HS-5 (cell line): ENCODE data around the gene MON1B.
"Not testable (repeated sequence)": the region's sequence is repeated elsewhere in the genome, so short reads cannot be mapped to it uniquely, and the experiment has no call there.

Experiments
- DNase-seq: peaks from one replicate; pipeline ENCODE4 v3.0.0-alpha.2; 2012; ENCODE audit warnings: low read depth

MON1B gene

GRCh38 chr16:77197747-77198146 is 6.8 kb downstream of the MON1B start:
- no peak for DNase-seq

- no peak for DNase-seq
These were observed 8.2 kb downstream of the MON1B start, which contains the start of gene SYCE1L for GRCh38 chr16:77199211-77199610. TSS of gene SYCE1L (plus strand) at chr16:77199408. CDS start at chr16:77199452, 44 bp downstream.

GRCh38 chr16:77206533-77206932 is 15.5 kb downstream of the MON1B start:
- no peak for DNase-seq

- no peak for DNase-seq
These were observed 16.0 kb downstream of the MON1B start for GRCh38 chr16:77207030-77207429.

- DNase-seq: no peak
These were observed 17.4 kb downstream of the MON1B start for GRCh38 chr16:77208382-77208781.

GRCh38 chr16:77211880-77212740 is 21.1 kb downstream of the MON1B start:
- DNase-seq: no peak

- no peak for DNase-seq
These were observed 22.0 kb downstream of the MON1B start for GRCh38 chr16:77212741-77213541.

GRCh38 chr16:77213542-77214106 is 22.6 kb downstream of the MON1B start:
- peak; percentile 96 for DNase-seq

- DNase-seq: no peak
These were observed 23.6 kb downstream of the MON1B start for GRCh38 chr16:77214411-77215138.

GRCh38 chr16:77219437-77219836 is 28.4 kb downstream of the MON1B start:
- no peak for DNase-seq

GRCh38 chr16:77220427-77220826 is 29.4 kb downstream of the MON1B start:
- no peak for DNase-seq

GRCh38 chr16:77221482-77221881 is 30.5 kb downstream of the MON1B start:
- no peak for DNase-seq

GRCh38 chr16:77223184-77223583 is 32.2 kb downstream of the MON1B start:
- no peak for DNase-seq

- DNase-seq: no peak
These were observed 34.2 kb downstream of the MON1B start for GRCh38 chr16:77225182-77225581.

GRCh38 chr16:77227745-77228144 is 36.8 kb downstream of the MON1B start:
- DNase-seq: no peak

GRCh38 chr16:77231047-77231446 is 40.1 kb downstream of the MON1B start:
- DNase-seq: no peak

GRCh38 chr16:77233799-77234519 is 43.0 kb downstream of the MON1B start:
- DNase-seq: no peak

GRCh38 chr16:77234611-77235010 is 43.6 kb downstream of the MON1B start:
- no peak for DNase-seq

GRCh38 chr16:77236063-77236511 is 45.1 kb downstream of the MON1B start:
- peak; percentile 60 for DNase-seq

GRCh38 chr16:77238593-77238992 is 47.6 kb downstream of the MON1B start:
- no peak for DNase-seq

- not testable (repeated sequence) for DNase-seq
These were observed 51.5 kb downstream of the MON1B start for GRCh38 chr16:77242471-77242870.
